HEK293 (cell line): ENCODE measurements around the gene STRBP.

Experiments used
- BCL11A ChIP-seq: fragments of 450-650 bp; formaldehyde crosslinking; IDR thresholded peaks from 2 replicates; pipeline ENCODE4 v1.5.1; 2016; ENCODE audit warnings: low read depth, missing biosample characterization, missing genetic modification characterization
- CTCF ChIP-seq: fragments of 450-650 bp; formaldehyde crosslinking; IDR thresholded peaks from 2 replicates; pipeline ENCODE4 v1.5.1; 2016; ENCODE audit warnings: missing biosample characterization, missing genetic modification characterization
- GLIS2 ChIP-seq: fragments of 450-650 bp; formaldehyde crosslinking; IDR thresholded peaks from 2 replicates; pipeline ENCODE4 v1.5.1; 2016; ENCODE audit warnings: missing biosample characterization, missing genetic modification characterization
- SP2 ChIP-seq: fragments of 450-650 bp; formaldehyde crosslinking; IDR thresholded peaks from 2 replicates; pipeline ENCODE4 v1.5.1; 2016; ENCODE audit warnings: missing biosample characterization, missing genetic modification characterization
- TCF7L2 ChIP-seq: IDR thresholded peaks from 2 replicates; pipeline ENCODE4 v1.6.1; 2011; ENCODE audit warnings: low read depth, mild to moderate bottlenecking, inconsistent platforms, low read length, moderate library complexity, borderline replicate concordance
- ZBTB10 ChIP-seq: fragments of 450-650 bp; formaldehyde crosslinking; IDR thresholded peaks from 2 replicates; pipeline ENCODE4 v1.5.1; 2016; ENCODE audit warnings: missing biosample characterization, missing genetic modification characterization
- ZBTB17 ChIP-seq: fragments of 450-650 bp; formaldehyde crosslinking; IDR thresholded peaks from 2 replicates; pipeline ENCODE4 v1.5.1; 2016; ENCODE audit warnings: missing biosample characterization, missing genetic modification characterization
- ZNF174 ChIP-seq: fragments of 450-650 bp; formaldehyde crosslinking; IDR thresholded peaks from 2 replicates; pipeline ENCODE4 v1.5.0; 2017; ENCODE audit warnings: missing biosample characterization, mild to moderate bottlenecking, missing genetic modification characterization
- ZNF510 ChIP-seq: fragments of 450-650 bp; formaldehyde crosslinking; IDR thresholded peaks from 2 replicates; pipeline ENCODE4 v1.5.1; 2018; ENCODE audit warnings: mild to moderate bottlenecking, missing genetic modification characterization, missing biosample characterization; ENCODE audit not compliant: insufficient replicate concordance
- ZNF514 ChIP-seq: fragments of 450-650 bp; formaldehyde crosslinking; IDR thresholded peaks from 2 replicates; pipeline ENCODE4 v1.5.1; 2016; ENCODE audit warnings: missing biosample characterization, missing genetic modification characterization

- TF ChIP-seq CTCF (tag by site-specific recombination) = no peak
- no peak for TF ChIP-seq ZBTB17 (tag by site-specific recombination)
- TF ChIP-seq SP2 = no peak
- TF ChIP-seq TCF7L2 = no peak
- no peak for TF ChIP-seq GLIS2 (tag by site-specific recombination)
- no peak for TF ChIP-seq ZNF514 (tag by site-specific recombination)
- TF ChIP-seq ZBTB10 (tag by site-specific recombination) = no peak
- no peak for TF ChIP-seq BCL11A (tag by site-specific recombination)
- TF ChIP-seq ZNF510 = no peak
- TF ChIP-seq ZNF174 = no peak
Observed at GRCh38 chr9:123311250-123311752, 42.9 kb upstream of the STRBP start.
